GM19351 (cell line): ENCODE results near the gene FEM1C.
"Not testable (repeated sequence)": the region's sequence is repeated elsewhere in the genome, so short reads cannot be mapped to it uniquely, and the experiment has no call there.

ENCODE experiments used
- ATAC-seq: cut with Tn5 transposase; IDR thresholded peaks from one replicate; pipeline ENCODE4 v1.9.1; 2021; ENCODE audit warnings: mild to moderate bottlenecking, moderate library complexity; ENCODE audit not compliant: unreplicated experiment

The FEM1C gene

GRCh38 chr5:115479166-115479873 is 65.3 kb downstream of the FEM1C start:
- ATAC-seq = not testable (repeated sequence)

DNA sequence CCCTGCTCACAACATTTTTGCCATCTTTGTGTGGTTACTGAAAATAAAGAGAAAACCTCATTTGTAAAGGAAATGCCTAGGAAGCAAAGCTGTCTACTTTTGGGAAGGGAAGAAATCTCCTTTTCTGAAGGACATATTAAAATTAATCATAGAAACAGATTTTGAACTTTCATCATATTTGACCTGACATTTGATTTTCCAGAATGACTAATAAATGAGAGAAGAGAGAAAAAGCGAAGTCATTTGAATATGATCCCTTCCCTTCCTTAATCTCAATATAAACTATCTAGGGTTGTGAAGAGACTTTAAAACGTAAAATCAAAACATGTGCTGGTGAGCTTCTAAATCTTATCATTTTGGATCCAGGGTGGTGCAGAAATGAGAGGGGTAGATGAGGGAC is 66.3 kb downstream of the FEM1C start:
- ATAC-seq = no peak

DNA sequence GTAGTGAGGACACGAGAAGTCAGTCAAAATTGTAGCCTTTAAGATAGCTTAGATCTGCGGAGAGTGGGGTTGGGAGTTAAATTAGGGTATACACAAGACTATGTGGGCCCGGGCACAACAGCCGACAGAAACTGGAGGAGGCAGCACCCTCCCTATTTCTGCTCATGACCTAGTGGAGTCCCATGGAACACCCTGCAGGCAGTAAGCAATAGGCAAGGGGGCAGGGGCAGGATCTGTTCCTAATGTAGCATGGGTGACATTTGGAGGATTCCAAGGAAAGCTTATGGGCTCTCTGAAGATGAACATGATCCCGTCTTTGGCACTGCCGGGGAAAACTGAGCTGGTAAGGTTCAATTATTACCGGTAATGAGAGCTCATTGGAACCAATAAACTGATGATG is 67.0 kb downstream of the FEM1C start:
- ATAC-seq = no peak

DNA sequence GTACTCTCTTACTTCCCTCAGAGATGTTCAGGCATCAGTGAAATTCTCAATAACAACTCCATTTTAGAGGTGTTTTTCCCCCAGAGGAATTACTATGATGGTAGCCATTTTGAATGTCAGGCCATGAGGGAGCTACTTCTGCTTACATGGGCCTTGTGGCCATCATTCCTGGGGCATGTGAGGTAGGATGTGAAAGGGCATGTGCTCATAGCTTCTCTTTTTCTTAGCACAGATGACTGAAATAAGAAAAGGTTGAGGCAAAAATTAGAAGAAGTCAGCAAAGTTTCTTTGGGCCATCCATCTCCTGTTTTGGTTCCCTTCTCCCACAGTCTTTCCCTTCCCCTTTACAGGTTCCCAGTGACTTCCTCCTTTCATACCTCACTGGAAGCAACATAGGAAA is 68.8 kb downstream of the FEM1C start:
- no peak for ATAC-seq

GRCh38 chr5:115472271-115473025 is 72.1 kb downstream of the FEM1C start:
- ATAC-seq = no peak

DNA sequence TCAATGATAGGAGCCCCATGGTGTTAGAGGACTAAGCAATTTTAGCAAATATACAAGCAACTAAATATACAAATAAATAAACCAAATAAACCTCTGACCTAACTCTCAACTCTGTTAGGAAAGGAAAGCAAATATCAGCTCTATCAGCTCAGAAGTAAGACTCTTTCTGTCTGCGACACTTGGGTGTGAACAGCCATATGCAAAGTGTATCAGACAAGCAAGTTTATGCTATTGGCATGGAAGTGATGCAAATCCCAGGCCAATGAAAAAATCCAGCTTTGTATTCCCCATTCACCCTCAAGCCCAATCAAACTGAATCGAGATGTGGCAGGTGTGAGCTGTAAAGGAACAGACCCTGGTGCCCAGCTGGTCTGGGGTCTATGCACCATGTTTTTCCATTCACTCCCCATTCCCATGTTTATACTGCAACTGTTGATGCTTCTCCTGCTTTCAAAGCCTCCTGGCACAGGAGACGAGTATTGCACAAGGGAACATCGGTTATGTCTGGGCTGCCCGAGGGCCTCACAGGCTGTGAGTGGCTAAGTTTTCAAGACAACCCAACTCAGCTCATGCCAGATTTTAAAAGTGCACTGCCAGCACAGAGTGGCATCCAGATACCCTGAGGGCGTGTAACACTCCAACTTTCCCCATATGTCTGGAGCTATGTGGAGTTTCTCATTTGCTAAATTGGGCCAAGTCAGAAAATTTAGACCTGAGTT is 73.1 kb downstream of the FEM1C start:
- ATAC-seq = no peak

DNA sequence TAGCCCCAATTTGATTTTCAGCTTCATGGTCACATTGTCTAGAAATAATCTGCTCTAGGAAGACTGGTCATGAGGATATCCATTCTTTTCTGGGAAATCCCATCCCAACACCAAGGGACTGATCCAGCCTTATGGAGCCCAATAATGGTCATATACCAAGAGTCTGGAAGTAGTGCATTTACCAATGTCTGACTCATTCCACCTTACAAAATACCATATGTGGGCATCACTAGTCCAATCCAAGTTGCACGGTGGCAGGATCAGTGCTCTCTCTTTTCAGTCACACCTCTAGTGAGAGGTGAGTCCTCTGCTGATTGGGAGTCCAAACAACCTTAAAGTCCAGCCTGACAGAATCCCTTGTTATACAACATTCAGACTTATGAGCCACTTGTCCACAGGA is 73.7 kb downstream of the FEM1C start:
- no peak for ATAC-seq
